ENCODE data around the gene FBXO15. TPM values are rescaled to one million over a fixed set of nuclear protein-coding genes. Genes with fewer than 3 reads are reported as not detected.

FBXO15 gene
- total RNA-seq, 1 donor from 2014 or later: 1.2 TPM

- Histone ChIP-seq H3K79me2 (ENCODE audit: insufficient read depth, low read length) (no peaks in the 10 kb centered on the region), H2AFZ (ENCODE audit: low read depth, low read length) (no peak overlapping the region), H3K36me3 (ENCODE audit: insufficient read depth, low read length) (no peaks in the 10 kb centered on the region), H3K9ac (ENCODE audit: low read length) (no peak overlapping the region), H3K4me2 (ENCODE audit: low read length) (no peak overlapping the region), H3K9me3 (ENCODE audit: insufficient read depth, low read depth, low read length) (no peaks in the 10 kb centered on the region), H3K27ac (ENCODE audit: low read depth, low read length) (no peak overlapping the region), H3K27me3 (ENCODE audit: insufficient read depth, low read length) (no peaks in the 10 kb centered on the region), H3K4me1 (ENCODE audit: insufficient read depth, low read length) (no peaks in the 10 kb centered on the region), H4K20me1 (ENCODE audit: insufficient read depth, low read length) (no peaks in the 10 kb centered on the region), H3K4me3 (ENCODE audit: insufficient read depth, low read depth, low read length) (no peak overlapping the region)
- H3K27me3 Mint-ChIP-seq (ENCODE audit: low read depth, unreplicated experiment): no peaks in the 10 kb centered on the region
- no peaks in the 10 kb centered on the region for H3K36me3 Mint-ChIP-seq (ENCODE audit: low read depth, unreplicated experiment)
- no peak for FAIRE-seq
- no peak for TF ChIP-seq CTCF (IDR thresholded peaks at IDR 0.05; ENCODE audit: insufficient read depth, low read depth, low read length)
- TF ChIP-seq EZH2 (IDR thresholded peaks at IDR 0.05; ENCODE audit: insufficient read depth, low read length): no peak
- H3K4me1 Mint-ChIP-seq (ENCODE audit: low read depth, unreplicated experiment): no peaks in the 10 kb centered on the region
- H3K27ac Mint-ChIP-seq (ENCODE audit: unreplicated experiment): no peak overlapping the region
- no peak for DNase-seq (ENCODE audit: low read depth)
- H3K4me3 Mint-ChIP-seq (ENCODE audit: unreplicated experiment): no peak overlapping the region
- peaks cover 5% of the 10 kb centered on the region for H3K9me3 Mint-ChIP-seq (ENCODE audit: unreplicated experiment)
Measured at GRCh38 chr18:74131124-74131523, 16.5 kb downstream of the FBXO15 start.

- TF ChIP-seq CTCF (IDR thresholded peaks at IDR 0.05; ENCODE audit: insufficient read depth, low read depth, low read length) (no peak), EZH2 (IDR thresholded peaks at IDR 0.05; ENCODE audit: insufficient read depth, low read length) (no peak)
- no peak for FAIRE-seq
- no peak overlapping the region for H2AFZ ChIP-seq (ENCODE audit: low read depth, low read length)
Measured at GRCh38 chr18:74128159-74128558, 19.5 kb downstream of the FBXO15 start.

GRCh38 chr18:74126684-74127655 lies 20.7 kb downstream of the FBXO15 start:
- Histone ChIP-seq H3K4me2 (ENCODE audit: low read length) (no peak overlapping the region), H3K36me3 (ENCODE audit: insufficient read depth, low read length) (no peaks in the 10 kb centered on the region), H3K79me2 (ENCODE audit: insufficient read depth, low read length) (no peaks in the 10 kb centered on the region), H3K4me3 (ENCODE audit: insufficient read depth, low read depth, low read length) (no peak overlapping the region), H3K27ac (ENCODE audit: low read depth, low read length) (no peak overlapping the region), H3K27me3 (ENCODE audit: insufficient read depth, low read length) (peaks cover 3% of the 10 kb centered on the region), H3K4me1 (ENCODE audit: insufficient read depth, low read length) (no peaks in the 10 kb centered on the region), H2AFZ (ENCODE audit: low read depth, low read length) (no peak overlapping the region), H3K9ac (ENCODE audit: low read length) (no peak overlapping the region), H3K9me3 (ENCODE audit: insufficient read depth, low read depth, low read length) (no peaks in the 10 kb centered on the region), H4K20me1 (ENCODE audit: insufficient read depth, low read length) (no peaks in the 10 kb centered on the region)
- Mint-ChIP-seq H3K27me3 (ENCODE audit: low read depth, unreplicated experiment) (no peaks in the 10 kb centered on the region), H3K9me3 (ENCODE audit: unreplicated experiment) (no peaks in the 10 kb centered on the region), H3K36me3 (ENCODE audit: low read depth, unreplicated experiment) (no peaks in the 10 kb centered on the region), H3K27ac (ENCODE audit: unreplicated experiment) (no peak overlapping the region), H3K4me3 (ENCODE audit: unreplicated experiment) (no peak overlapping the region), H3K4me1 (ENCODE audit: low read depth, unreplicated experiment) (no peaks in the 10 kb centered on the region)
- no peak for FAIRE-seq
- DNase-seq (ENCODE audit: low read depth): no peak
- TF ChIP-seq CTCF (IDR thresholded peaks at IDR 0.05; ENCODE audit: insufficient read depth, low read depth, low read length) (no peak), EZH2 (IDR thresholded peaks at IDR 0.05; ENCODE audit: insufficient read depth, low read length) (no peak)

More at GRCh38 chr18:74128159-74128558, 19.5 kb downstream of the FBXO15 start:
- no peaks in the 10 kb centered on the region for H4K20me1 ChIP-seq (ENCODE audit: insufficient read depth, low read length)
- H3K36me3 ChIP-seq (ENCODE audit: insufficient read depth, low read length): no peaks in the 10 kb centered on the region
- no peaks in the 10 kb centered on the region for H3K79me2 ChIP-seq (ENCODE audit: insufficient read depth, low read length)
- H3K27ac ChIP-seq (ENCODE audit: low read depth, low read length): no peak overlapping the region
- no peaks in the 10 kb centered on the region for H3K9me3 ChIP-seq (ENCODE audit: insufficient read depth, low read depth, low read length)
- Mint-ChIP-seq H3K9me3 (ENCODE audit: unreplicated experiment) (no peaks in the 10 kb centered on the region), H3K4me1 (ENCODE audit: low read depth, unreplicated experiment) (no peaks in the 10 kb centered on the region), H3K27me3 (ENCODE audit: low read depth, unreplicated experiment) (no peaks in the 10 kb centered on the region), H3K36me3 (ENCODE audit: low read depth, unreplicated experiment) (no peaks in the 10 kb centered on the region), H3K27ac (ENCODE audit: unreplicated experiment) (no peak overlapping the region), H3K4me3 (ENCODE audit: unreplicated experiment) (no peak overlapping the region)
- no peak overlapping the region for H3K4me2 ChIP-seq (ENCODE audit: low read length)
- H3K4me3 ChIP-seq (ENCODE audit: insufficient read depth, low read depth, low read length): no peak overlapping the region
- H3K4me1 ChIP-seq (ENCODE audit: insufficient read depth, low read length): no peaks in the 10 kb centered on the region
- no peak overlapping the region for H3K9ac ChIP-seq (ENCODE audit: low read length)
- peaks cover 3% of the 10 kb centered on the region for H3K27me3 ChIP-seq (ENCODE audit: insufficient read depth, low read length)
- no peak for DNase-seq (ENCODE audit: low read depth)

All from astrocyte (in vitro differentiated cells and primary cell).